DND-41 (cell line): Measurements from ENCODE around the gene TMEM151A.

ENCODE experiments used
- ATAC-seq: fragments of 200-7000 bp; cut with Tn5 transposase; 3 replicates; pipeline ENCODE4 v1.9.1; 2021; ENCODE audit warnings: low read depth; ENCODE audit not compliant: insufficient read depth
- DNase-seq: peaks from one replicate; pipeline ENCODE4 v3.0.0-alpha.2; 2020
- H2AFZ ChIP-seq: 2 replicates; pipeline ENCODE4 v1.6.0; 2012; ENCODE audit warnings: low read depth, low read length
- H3K27ac ChIP-seq: 2 replicates; pipeline ENCODE4 v1.5.1; 2012; ENCODE audit warnings: low read length, inconsistent platforms
- H3K27me3 ChIP-seq: fragments of 200-600 bp; sonication (generic); 2 replicates; pipeline ENCODE4 v1.6.0; 2012; ENCODE audit warnings: low read length, mild to moderate bottlenecking, inconsistent platforms; ENCODE audit not compliant: insufficient read depth, poor library complexity
- H3K36me3 ChIP-seq: 2 replicates; pipeline ENCODE4 v1.5.1; 2012; ENCODE audit warnings: low read length, inconsistent platforms; ENCODE audit not compliant: insufficient read depth
- H3K4me1 ChIP-seq: 2 replicates; pipeline ENCODE4 v1.5.1; 2012; ENCODE audit warnings: mild to moderate bottlenecking, low read length; ENCODE audit not compliant: insufficient read depth
- H3K4me2 ChIP-seq: 2 replicates; pipeline ENCODE4 v1.6.0; 2012; ENCODE audit warnings: mild to moderate bottlenecking, moderate library complexity, low read length, inconsistent platforms; ENCODE audit not compliant: insufficient read depth
- H3K4me3 ChIP-seq, 2 experiments: fragments of 200-600 bp in 1 of 2; shearing (Covaris generic) in 1 of 2; 2 replicates each; pipeline ENCODE4 v1.5.1; 2012 to 2016; ENCODE audit warnings: inconsistent platforms in 2 of 2, low read length in 2 of 2, mild to moderate bottlenecking in 2 of 2, low read depth in 1 of 2, moderate library complexity in 1 of 2
- H3K79me2 ChIP-seq: 2 replicates; pipeline ENCODE4 v1.6.0; 2012; ENCODE audit warnings: low read length, inconsistent platforms; ENCODE audit not compliant: insufficient read depth
- H3K9ac ChIP-seq: 2 replicates; pipeline ENCODE4 v1.6.0; 2012; ENCODE audit warnings: low read depth, mild to moderate bottlenecking, inconsistent platforms, low read length, moderate library complexity
- H3K9me3 ChIP-seq: 2 replicates; pipeline ENCODE4 v1.5.1; 2012; ENCODE audit warnings: low read length, moderate library complexity, mild to moderate bottlenecking, inconsistent platforms; ENCODE audit not compliant: insufficient read depth, severe bottlenecking
- H4K20me1 ChIP-seq: 2 replicates; pipeline ENCODE4 v1.6.0; 2012; ENCODE audit warnings: low read length; ENCODE audit not compliant: insufficient read depth
- EZH2 ChIP-seq: IDR thresholded peaks from 3 replicates; pipeline ENCODE4 v1.6.1; 2012; ENCODE audit warnings: borderline replicate concordance, low read depth, mild to moderate bottlenecking, moderate library complexity, low read length, inconsistent platforms; ENCODE audit not compliant: severe bottlenecking
- TF ChIP-seq, protein P1 (sequence below): IDR thresholded peaks from 2 replicates; pipeline ENCODE4 v1.5.1; 2012; ENCODE audit warnings: borderline replicate concordance, low read length, moderate library complexity, mild to moderate bottlenecking; ENCODE audit not compliant: poor library complexity, severe bottlenecking; ENCODE audit errors: extremely low read depth

TMEM151A gene

DNA sequence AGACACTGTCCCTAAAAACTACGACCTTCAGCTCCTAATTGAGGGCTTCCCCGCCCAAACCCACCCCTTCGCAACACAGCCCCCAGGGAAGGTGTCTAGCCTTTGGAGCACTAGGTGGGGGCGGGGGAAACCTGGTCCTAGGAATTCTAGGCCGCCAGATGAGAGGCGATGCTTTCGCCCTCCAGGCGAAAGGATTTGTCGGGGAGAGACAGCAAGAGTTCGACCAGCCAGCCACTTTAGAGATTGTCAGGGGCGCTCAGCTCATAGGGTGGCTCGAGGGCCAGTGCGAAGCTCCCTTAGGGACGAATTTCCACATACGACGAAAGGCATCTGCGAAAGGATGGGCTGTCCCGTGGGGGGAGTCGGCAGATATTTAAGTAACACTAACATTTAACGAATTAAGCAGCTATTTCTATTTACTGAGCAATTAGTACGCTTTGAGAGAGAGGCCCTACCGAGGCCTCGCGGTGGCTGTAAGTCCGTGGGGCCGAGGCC, 19.8 kb downstream of the TMEM151A start:
- H3K9ac ChIP-seq = peak overlapping the region; percentile 55
- TF ChIP-seq, protein P1, sequence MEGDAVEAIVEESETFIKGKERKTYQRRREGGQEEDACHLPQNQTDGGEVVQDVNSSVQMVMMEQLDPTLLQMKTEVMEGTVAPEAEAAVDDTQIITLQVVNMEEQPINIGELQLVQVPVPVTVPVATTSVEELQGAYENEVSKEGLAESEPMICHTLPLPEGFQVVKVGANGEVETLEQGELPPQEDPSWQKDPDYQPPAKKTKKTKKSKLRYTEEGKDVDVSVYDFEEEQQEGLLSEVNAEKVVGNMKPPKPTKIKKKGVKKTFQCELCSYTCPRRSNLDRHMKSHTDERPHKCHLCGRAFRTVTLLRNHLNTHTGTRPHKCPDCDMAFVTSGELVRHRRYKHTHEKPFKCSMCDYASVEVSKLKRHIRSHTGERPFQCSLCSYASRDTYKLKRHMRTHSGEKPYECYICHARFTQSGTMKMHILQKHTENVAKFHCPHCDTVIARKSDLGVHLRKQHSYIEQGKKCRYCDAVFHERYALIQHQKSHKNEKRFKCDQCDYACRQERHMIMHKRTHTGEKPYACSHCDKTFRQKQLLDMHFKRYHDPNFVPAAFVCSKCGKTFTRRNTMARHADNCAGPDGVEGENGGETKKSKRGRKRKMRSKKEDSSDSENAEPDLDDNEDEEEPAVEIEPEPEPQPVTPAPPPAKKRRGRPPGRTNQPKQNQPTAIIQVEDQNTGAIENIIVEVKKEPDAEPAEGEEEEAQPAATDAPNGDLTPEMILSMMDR = peak; percentile 86
- TF ChIP-seq EZH2 = no peak
- peaks cover 29% of the 10 kb centered on the region for H3K4me1 ChIP-seq
- no peaks in the 10 kb centered on the region for H3K27me3 ChIP-seq
- no peaks in the 10 kb centered on the region for H3K36me3 ChIP-seq
- H3K9me3 ChIP-seq = no peaks in the 10 kb centered on the region
- H3K27ac ChIP-seq = no peak overlapping the region
- peak overlapping the region; percentile 76 for H3K4me2 ChIP-seq
- ATAC-seq (peak; percentile 48; the same call in 2 of the 3 replicates), DNase-seq (no peak)
- H3K79me2 ChIP-seq = no peaks in the 10 kb centered on the region
- peak overlapping the region in 1 of 2 experiments; percentile 66; a peak in 3 of 4 replicates for H3K4me3 ChIP-seq
- peak overlapping the region; percentile 91 for H2AFZ ChIP-seq
- H4K20me1 ChIP-seq = no peaks in the 10 kb centered on the region

DNA sequence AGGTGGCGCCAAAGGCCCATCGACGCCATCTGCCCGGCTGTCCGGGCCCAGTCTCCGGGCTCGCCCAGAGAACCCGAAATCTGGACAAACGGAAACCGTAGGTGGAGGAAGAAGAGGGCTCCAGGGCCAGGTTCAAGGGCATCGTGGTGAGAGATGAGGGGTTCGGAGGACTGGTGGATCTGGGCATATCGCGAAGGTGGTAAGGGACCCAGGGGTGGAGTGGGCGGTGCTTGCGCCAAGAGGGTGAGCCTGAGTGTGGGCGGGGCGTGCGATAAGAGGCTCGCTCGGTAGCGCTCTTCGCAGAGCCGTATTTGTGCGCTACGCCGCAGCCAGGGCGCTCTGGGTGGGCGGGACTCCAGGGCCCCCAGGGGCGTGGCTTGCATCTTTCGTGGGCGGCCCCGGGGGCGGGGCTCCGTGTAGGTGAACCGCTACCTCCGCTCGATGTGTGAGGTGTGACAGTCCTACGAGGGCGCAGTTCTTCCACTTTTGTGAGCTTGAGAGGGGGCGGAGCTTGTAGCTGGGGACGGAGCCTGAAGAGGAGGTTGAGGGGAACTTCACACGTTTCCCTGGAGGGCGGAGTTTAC, 20.4 kb downstream of the TMEM151A start:
- Histone ChIP-seq H3K27ac (peak overlapping the region; percentile 84), H3K4me2 (peak overlapping the region; percentile 76), H3K4me3 (peak overlapping the region; percentile 25 to 66; a peak in 3 of 4 replicates), H3K9me3 (no peaks in the 10 kb centered on the region), H3K9ac (peak overlapping the region; percentile 55), H4K20me1 (no peaks in the 10 kb centered on the region), H3K4me1 (peaks cover 34% of the 10 kb centered on the region), H3K36me3 (no peaks in the 10 kb centered on the region), H2AFZ (peak overlapping the region; percentile 91), H3K27me3 (no peaks in the 10 kb centered on the region), H3K79me2 (no peaks in the 10 kb centered on the region)
- DNase-seq = peak; percentile 92
- TF ChIP-seq, protein P1 = no peak
- TF ChIP-seq EZH2 = no peak
- peak; percentile 80 for ATAC-seq

- peak; percentile 85 for ATAC-seq
- peak overlapping the region; percentile 84 for H3K27ac ChIP-seq
- H3K9ac ChIP-seq = peak overlapping the region; percentile 55
- H3K9me3 ChIP-seq = no peaks in the 10 kb centered on the region
- peak overlapping the region; percentile 91 for H2AFZ ChIP-seq
- no peaks in the 10 kb centered on the region for H3K36me3 ChIP-seq
- H4K20me1 ChIP-seq = 0 out of 2 replicates have a peak, but pooled peaks cover 2% of the 10 kb centered on the region
- TF ChIP-seq, protein P1 = no peak
- TF ChIP-seq EZH2 = no peak
- peak; percentile 99 for DNase-seq
- peak overlapping the region; percentile 89 for H3K4me2 ChIP-seq
- H3K4me3 ChIP-seq = peak overlapping the region; percentile 25 to 66; a peak in 3 of 4 replicates
- peaks cover 41% of the 10 kb centered on the region for H3K4me1 ChIP-seq
- no peaks in the 10 kb centered on the region for H3K27me3 ChIP-seq
- H3K79me2 ChIP-seq = no peaks in the 10 kb centered on the region
Observed at GRCh38 chr11:66312549-66313320, 21.0 kb downstream of the TMEM151A start.
